ENCODE results near the gene RPS6KA5.
A peak's percentile ranks its signal among the peaks of the same experiment; 100 is the strongest.

RPS6KA5 gene

DNA sequence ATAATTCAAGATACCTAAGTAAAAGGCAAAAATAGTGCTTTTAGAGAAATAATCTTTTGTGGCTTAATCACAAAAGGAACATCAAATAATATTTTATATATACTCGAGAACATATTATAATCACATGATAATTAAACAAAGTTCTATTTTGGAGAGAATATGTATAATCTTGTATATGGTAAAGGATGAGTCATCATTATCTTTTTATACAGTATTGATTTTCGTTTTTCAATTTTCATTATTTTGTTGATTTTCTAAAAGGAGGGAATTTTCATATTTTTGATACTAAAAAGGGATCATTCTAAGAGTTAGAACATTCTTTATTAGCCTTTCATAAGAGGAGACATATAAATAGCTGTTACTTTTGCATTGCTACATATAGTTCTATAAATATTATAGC lies 166.9 kb downstream of the RPS6KA5 start:
- TF ChIP-seq ARNTL (CRISPR knock-in tag; IDR thresholded peaks at IDR 0.05; ENCODE audit: borderline replicate concordance, low read depth) (no peak), ZC3H10 (CRISPR knock-in tag; IDR thresholded peaks at IDR 0.05) (no peak), CSDC2 (CRISPR knock-in tag; IDR thresholded peaks at IDR 0.05) (no peak), TCF4 (CRISPR knock-in tag; IDR thresholded peaks at IDR 0.05; ENCODE audit: borderline replicate concordance) (no peak)
- TF ChIP-seq, protein P1, sequence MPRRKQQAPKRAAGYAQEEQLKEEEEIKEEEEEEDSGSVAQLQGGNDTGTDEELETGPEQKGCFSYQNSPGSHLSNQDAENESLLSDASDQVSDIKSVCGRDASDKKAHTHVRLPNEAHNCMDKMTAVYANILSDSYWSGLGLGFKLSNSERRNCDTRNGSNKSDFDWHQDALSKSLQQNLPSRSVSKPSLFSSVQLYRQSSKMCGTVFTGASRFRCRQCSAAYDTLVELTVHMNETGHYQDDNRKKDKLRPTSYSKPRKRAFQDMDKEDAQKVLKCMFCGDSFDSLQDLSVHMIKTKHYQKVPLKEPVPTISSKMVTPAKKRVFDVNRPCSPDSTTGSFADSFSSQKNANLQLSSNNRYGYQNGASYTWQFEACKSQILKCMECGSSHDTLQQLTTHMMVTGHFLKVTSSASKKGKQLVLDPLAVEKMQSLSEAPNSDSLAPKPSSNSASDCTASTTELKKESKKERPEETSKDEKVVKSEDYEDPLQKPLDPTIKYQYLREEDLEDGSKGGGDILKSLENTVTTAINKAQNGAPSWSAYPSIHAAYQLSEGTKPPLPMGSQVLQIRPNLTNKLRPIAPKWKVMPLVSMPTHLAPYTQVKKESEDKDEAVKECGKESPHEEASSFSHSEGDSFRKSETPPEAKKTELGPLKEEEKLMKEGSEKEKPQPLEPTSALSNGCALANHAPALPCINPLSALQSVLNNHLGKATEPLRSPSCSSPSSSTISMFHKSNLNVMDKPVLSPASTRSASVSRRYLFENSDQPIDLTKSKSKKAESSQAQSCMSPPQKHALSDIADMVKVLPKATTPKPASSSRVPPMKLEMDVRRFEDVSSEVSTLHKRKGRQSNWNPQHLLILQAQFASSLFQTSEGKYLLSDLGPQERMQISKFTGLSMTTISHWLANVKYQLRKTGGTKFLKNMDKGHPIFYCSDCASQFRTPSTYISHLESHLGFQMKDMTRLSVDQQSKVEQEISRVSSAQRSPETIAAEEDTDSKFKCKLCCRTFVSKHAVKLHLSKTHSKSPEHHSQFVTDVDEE (CRISPR knock-in tag; IDR thresholded peaks at IDR 0.05): no peak
- TF ChIP-seq, protein P2, sequence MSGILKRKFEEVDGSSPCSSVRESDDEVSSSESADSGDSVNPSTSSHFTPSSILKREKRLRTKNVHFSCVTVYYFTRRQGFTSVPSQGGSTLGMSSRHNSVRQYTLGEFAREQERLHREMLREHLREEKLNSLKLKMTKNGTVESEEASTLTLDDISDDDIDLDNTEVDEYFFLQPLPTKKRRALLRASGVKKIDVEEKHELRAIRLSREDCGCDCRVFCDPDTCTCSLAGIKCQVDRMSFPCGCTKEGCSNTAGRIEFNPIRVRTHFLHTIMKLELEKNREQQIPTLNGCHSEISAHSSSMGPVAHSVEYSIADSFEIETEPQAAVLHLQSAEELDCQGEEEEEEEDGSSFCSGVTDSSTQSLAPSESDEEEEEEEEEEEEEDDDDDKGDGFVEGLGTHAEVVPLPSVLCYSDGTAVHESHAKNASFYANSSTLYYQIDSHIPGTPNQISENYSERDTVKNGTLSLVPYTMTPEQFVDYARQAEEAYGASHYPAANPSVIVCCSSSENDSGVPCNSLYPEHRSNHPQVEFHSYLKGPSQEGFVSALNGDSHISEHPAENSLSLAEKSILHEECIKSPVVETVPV (CRISPR knock-in tag; IDR thresholded peaks at IDR 0.05): no peak

DNA sequence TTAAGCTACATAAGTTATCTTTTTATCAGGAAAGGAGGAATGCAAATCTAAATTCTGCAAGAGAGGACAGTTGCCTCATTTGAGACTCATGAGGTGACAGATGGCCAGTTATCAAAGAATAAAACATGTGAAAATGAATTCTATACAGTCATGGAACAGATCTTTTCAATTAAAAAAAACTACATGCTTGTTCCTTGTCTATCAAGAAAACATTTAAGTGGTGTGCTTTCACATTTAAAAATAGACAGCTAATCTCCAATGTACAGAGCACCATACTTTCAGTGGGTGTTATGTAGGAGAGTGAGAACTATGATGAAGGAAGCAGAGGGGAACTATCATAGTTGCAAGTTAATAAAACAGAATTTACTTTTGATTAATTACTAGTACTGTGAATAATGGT lies 167.5 kb downstream of the RPS6KA5 start:
- ATAC-seq: no peak
- TF ChIP-seq RARB (CRISPR knock-in tag; IDR thresholded peaks at IDR 0.05): no peak
- TF ChIP-seq, protein P3, sequence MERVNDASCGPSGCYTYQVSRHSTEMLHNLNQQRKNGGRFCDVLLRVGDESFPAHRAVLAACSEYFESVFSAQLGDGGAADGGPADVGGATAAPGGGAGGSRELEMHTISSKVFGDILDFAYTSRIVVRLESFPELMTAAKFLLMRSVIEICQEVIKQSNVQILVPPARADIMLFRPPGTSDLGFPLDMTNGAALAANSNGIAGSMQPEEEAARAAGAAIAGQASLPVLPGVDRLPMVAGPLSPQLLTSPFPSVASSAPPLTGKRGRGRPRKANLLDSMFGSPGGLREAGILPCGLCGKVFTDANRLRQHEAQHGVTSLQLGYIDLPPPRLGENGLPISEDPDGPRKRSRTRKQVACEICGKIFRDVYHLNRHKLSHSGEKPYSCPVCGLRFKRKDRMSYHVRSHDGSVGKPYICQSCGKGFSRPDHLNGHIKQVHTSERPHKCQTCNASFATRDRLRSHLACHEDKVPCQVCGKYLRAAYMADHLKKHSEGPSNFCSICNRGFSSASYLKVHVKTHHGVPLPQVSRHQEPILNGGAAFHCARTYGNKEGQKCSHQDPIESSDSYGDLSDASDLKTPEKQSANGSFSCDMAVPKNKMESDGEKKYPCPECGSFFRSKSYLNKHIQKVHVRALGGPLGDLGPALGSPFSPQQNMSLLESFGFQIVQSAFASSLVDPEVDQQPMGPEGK (CRISPR knock-in tag; IDR thresholded peaks at IDR 0.05; ENCODE audit: borderline replicate concordance): no peak
- TF ChIP-seq, protein P2 (CRISPR knock-in tag; IDR thresholded peaks at IDR 0.05): no peak
- TF ChIP-seq TOX (CRISPR knock-in tag; IDR thresholded peaks at IDR 0.05; ENCODE audit: borderline replicate concordance): no peak
- TF ChIP-seq ZFP3 (CRISPR knock-in tag; IDR thresholded peaks at IDR 0.05): no peak
- TF ChIP-seq ARNTL (CRISPR knock-in tag; IDR thresholded peaks at IDR 0.05; ENCODE audit: borderline replicate concordance, low read depth): no peak
- TF ChIP-seq GLIS3 (CRISPR knock-in tag; IDR thresholded peaks at IDR 0.05): no peak
- TF ChIP-seq, protein P4, sequence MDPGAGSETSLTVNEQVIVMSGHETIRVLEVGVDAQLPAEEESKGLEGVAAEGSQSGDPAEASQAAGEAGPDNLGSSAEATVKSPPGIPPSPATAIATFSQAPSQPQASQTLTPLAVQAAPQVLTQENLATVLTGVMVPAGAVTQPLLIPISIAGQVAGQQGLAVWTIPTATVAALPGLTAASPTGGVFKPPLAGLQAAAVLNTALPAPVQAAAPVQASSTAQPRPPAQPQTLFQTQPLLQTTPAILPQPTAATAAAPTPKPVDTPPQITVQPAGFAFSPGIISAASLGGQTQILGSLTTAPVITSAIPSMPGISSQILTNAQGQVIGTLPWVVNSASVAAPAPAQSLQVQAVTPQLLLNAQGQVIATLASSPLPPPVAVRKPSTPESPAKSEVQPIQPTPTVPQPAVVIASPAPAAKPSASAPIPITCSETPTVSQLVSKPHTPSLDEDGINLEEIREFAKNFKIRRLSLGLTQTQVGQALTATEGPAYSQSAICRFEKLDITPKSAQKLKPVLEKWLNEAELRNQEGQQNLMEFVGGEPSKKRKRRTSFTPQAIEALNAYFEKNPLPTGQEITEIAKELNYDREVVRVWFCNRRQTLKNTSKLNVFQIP (CRISPR knock-in tag; IDR thresholded peaks at IDR 0.05; ENCODE audit: borderline replicate concordance, low read depth): no peak
- no peak for TF ChIP-seq SNAI2 (CRISPR knock-in tag; IDR thresholded peaks at IDR 0.05)
- no peak for TF ChIP-seq PPARA (CRISPR knock-in tag; IDR thresholded peaks at IDR 0.05; ENCODE audit: borderline replicate concordance)
- TF ChIP-seq ESRRG (CRISPR knock-in tag; IDR thresholded peaks at IDR 0.05): no peak
- TF ChIP-seq, protein P5, sequence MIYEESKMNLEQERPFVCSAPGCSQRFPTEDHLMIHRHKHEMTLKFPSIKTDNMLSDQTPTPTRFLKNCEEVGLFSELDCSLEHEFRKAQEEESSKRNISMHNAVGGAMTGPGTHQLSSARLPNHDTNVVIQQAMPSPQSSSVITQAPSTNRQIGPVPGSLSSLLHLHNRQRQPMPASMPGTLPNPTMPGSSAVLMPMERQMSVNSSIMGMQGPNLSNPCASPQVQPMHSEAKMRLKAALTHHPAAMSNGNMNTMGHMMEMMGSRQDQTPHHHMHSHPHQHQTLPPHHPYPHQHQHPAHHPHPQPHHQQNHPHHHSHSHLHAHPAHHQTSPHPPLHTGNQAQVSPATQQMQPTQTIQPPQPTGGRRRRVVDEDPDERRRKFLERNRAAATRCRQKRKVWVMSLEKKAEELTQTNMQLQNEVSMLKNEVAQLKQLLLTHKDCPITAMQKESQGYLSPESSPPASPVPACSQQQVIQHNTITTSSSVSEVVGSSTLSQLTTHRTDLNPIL (CRISPR knock-in tag; IDR thresholded peaks at IDR 0.05; ENCODE audit: low read depth): no peak
- TF ChIP-seq ZNF8 (CRISPR knock-in tag; IDR thresholded peaks at IDR 0.05): no peak

More for the DNA sequence above, 166.9 kb downstream of the RPS6KA5 start:
- no peak for ATAC-seq

DNA sequence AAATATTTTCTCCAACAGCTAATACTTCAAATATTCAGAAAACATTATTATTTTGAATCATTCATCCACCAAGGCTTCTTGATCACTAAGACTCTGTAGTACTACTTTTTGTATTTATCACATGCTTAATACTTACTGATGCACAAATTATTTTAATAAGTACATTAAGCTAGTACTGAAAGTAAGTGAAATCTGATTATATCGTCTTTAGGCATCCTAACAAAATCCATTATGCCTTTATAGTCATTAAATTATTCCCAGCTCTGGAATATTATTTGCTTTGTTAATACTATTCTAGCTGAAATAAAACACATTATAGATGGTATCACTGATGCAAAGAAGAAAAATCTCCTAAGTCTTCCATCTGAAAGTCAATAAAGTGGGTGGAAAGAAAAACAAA lies 169.1 kb downstream of the RPS6KA5 start:
- ATAC-seq: peak; percentile 28; the same call in 1 of the 3 replicates
- peak; percentile 47; the same call in 1 of the 2 replicates for TF ChIP-seq ZNF70 (CRISPR knock-in tag; IDR thresholded peaks at IDR 0.05)
- no peak; the same call in 1 of the 2 replicates for TF ChIP-seq TCF4 (CRISPR knock-in tag; IDR thresholded peaks at IDR 0.05; ENCODE audit: borderline replicate concordance)
- TF ChIP-seq CSDC2 (CRISPR knock-in tag; IDR thresholded peaks at IDR 0.05): no peak
- TF ChIP-seq ISL1 (CRISPR knock-in tag; IDR thresholded peaks at IDR 0.05): peak; percentile 95
